ENCODE measurements around the gene RASA2. TPM values are rescaled to one million over a fixed set of nuclear protein-coding genes. Genes with fewer than 3 reads are reported as not detected.

Gene RASA2
- polyA plus RNA-seq, 1 donor from 2014 or later: 37.5 TPM

GRCh38 chr3:141557961-141558706 is 71.3 kb downstream of the RASA2 start:
- H3K9ac ChIP-seq (ENCODE audit: low read length): no peak overlapping the region
- no peaks in the 10 kb centered on the region for H3F3A ChIP-seq (ENCODE audit: insufficient read depth, low read length, poor library complexity, severe bottlenecking)
- no peak overlapping the region for H2AFZ ChIP-seq (ENCODE audit: low read depth, low read length)
- H4K20me1 ChIP-seq (ENCODE audit: insufficient read depth): no peaks in the 10 kb centered on the region
- no peaks in the 10 kb centered on the region for H3K9me2 ChIP-seq (ENCODE audit: insufficient read depth, low read length)
- peaks cover 4% of the 10 kb centered on the region for H3K36me3 ChIP-seq (ENCODE audit: insufficient read depth, low read length)
- TF ChIP-seq POLR2AphosphoS5 (IDR thresholded peaks at IDR 0.05) (no peak), TAF1 (IDR thresholded peaks at IDR 0.05; ENCODE audit: low read depth) (no peak), MXI1 (conservative IDR thresholded peaks at IDR 0.05; ENCODE audit: poor library complexity, severe bottlenecking) (no peak), EZH2 (IDR thresholded peaks at IDR 0.05; ENCODE audit: borderline replicate concordance, insufficient read depth, low read length, poor library complexity, severe bottlenecking) (no peak), CTCF (IDR thresholded peaks at IDR 0.05; ENCODE audit: poor library complexity, severe bottlenecking) (no peak), EP300 (conservative IDR thresholded peaks at IDR 0.05; ENCODE audit: poor library complexity, severe bottlenecking) (no peak), RAD21 (conservative IDR thresholded peaks at IDR 0.05) (no peak), REST (IDR thresholded peaks at IDR 0.05; ENCODE audit: borderline replicate concordance) (no peak), SMC3 (conservative IDR thresholded peaks at IDR 0.05; ENCODE audit: poor library complexity) (no peak)
- H3K4me2 ChIP-seq (ENCODE audit: low read length): no peak overlapping the region
- H3K4me3 ChIP-seq (ENCODE audit: low read length): no peak overlapping the region
- no peaks in the 10 kb centered on the region for H3K27me3 ChIP-seq (ENCODE audit: insufficient read depth, low read depth, low read length)
- no peak overlapping the region for H3K27ac ChIP-seq (ENCODE audit: low read length)
- H3K79me2 ChIP-seq (replicated peaks; ENCODE audit: insufficient read depth, low read length): no peaks in the 10 kb centered on the region
- no peaks in the 10 kb centered on the region for H3K9me3 ChIP-seq (ENCODE audit: low read length)

- H3K36me3 ChIP-seq (ENCODE audit: insufficient read depth, low read length): no peaks in the 10 kb centered on the region
- no peak overlapping the region for H3K9ac ChIP-seq (ENCODE audit: low read length)
- no peaks in the 10 kb centered on the region for H3K27me3 ChIP-seq (ENCODE audit: insufficient read depth, low read depth, low read length)
- no peaks in the 10 kb centered on the region for H4K20me1 ChIP-seq (ENCODE audit: insufficient read depth)
- TF ChIP-seq RAD21 (conservative IDR thresholded peaks at IDR 0.05) (peak; percentile 93), CTCF (IDR thresholded peaks at IDR 0.05; ENCODE audit: poor library complexity, severe bottlenecking) (peak; percentile 88), TAF1 (IDR thresholded peaks at IDR 0.05; ENCODE audit: low read depth) (no peak), EP300 (conservative IDR thresholded peaks at IDR 0.05; ENCODE audit: poor library complexity, severe bottlenecking) (no peak), SMC3 (conservative IDR thresholded peaks at IDR 0.05; ENCODE audit: poor library complexity) (peak; percentile 89)
- no peak overlapping the region for H3K4me3 ChIP-seq (ENCODE audit: low read length)
- no peaks in the 10 kb centered on the region for H3F3A ChIP-seq (ENCODE audit: insufficient read depth, low read length, poor library complexity, severe bottlenecking)
- H3K27ac ChIP-seq (ENCODE audit: low read length): no peak overlapping the region
- no peak overlapping the region for H2AFZ ChIP-seq (ENCODE audit: low read depth, low read length)
- no peaks in the 10 kb centered on the region for H3K9me2 ChIP-seq (ENCODE audit: insufficient read depth, low read length)
- H3K9me3 ChIP-seq (ENCODE audit: low read length): no peaks in the 10 kb centered on the region
- no peak overlapping the region for H3K4me2 ChIP-seq (ENCODE audit: low read length)
- H3K79me2 ChIP-seq (replicated peaks; ENCODE audit: insufficient read depth, low read length): no peaks in the 10 kb centered on the region
These were observed 74.7 kb downstream of the RASA2 start for GRCh38 chr3:141561426-141562034.
